Pancreas (tissue), 10 donors: ENCODE data around the gene TTYH1. TPM values are rescaled to one million over a fixed set of nuclear protein-coding genes. Genes with fewer than 3 reads are reported as not detected.
A peak's percentile ranks its signal among the peaks of the same experiment; 100 is the strongest.

Source experiments
- ATAC-seq, 4 donors: fragments of 200-7000 bp; cut with Tn5 transposase; one replicate each; pipeline versions ENCODE4 v1.8.0 to v1.9.1; 2020; ENCODE audit warnings: mild to moderate bottlenecking in 4 of 4, moderate library complexity in 4 of 4
- DNase-seq, 6 donors: peaks; one replicate each; pipeline ENCODE4 v3.0.0-alpha.2; 2020
- FAIRE-seq: peaks from 2 replicates; lab custom pipeline; 2012; peaks lifted over from hg19 to GRCh38; lab: Jason Lieb, UNC
- H3K27ac ChIP-seq, 4 donors: fragments of 200-600 bp; sonication (generic); 1 replicate in 3 of 4; 2 replicates in 1 of 4; pipeline versions ENCODE4 v1.5.0 to v1.8.0; 2020
- H3K27me3 ChIP-seq, 4 donors: fragments of 200-600 bp; one replicate each; pipeline ENCODE4 v1.8.0; 2021
- H3K36me3 ChIP-seq, 3 donors: fragments of 200-600 bp; sonication (generic) in 1 of 3; one replicate each; pipeline versions ENCODE4 v1.5.0 to v1.8.0; 2020 to 2021
- H3K4me1 ChIP-seq, 3 donors: fragments of 200-600 bp; one replicate each; pipeline ENCODE4 v1.8.0; 2021
- H3K4me3 ChIP-seq, 4 donors: fragments of 200-600 bp; sonication (generic) in 2 of 4; one replicate each; pipeline versions ENCODE4 v1.5.0 to v1.8.0; 2020 to 2021
- H3K9me3 ChIP-seq, 4 donors: fragments of 200-600 bp; one replicate each; pipeline ENCODE4 v1.8.0; 2021
- CTCF ChIP-seq, 4 donors: fragments of 200-600 bp; sonication (generic) in 3 of 4; IDR thresholded peaks; one replicate each; pipeline versions ENCODE4 v1.5.0 to v1.8.0; 2021; ENCODE audit warnings: antibody characterized with exemption in 4 of 4
- WGBS, 2 donors: extraction: QIAGEN DNeasy Blood & Tissue Kit; methylation state at CpG; one replicate each; pipeline ENCODE4 v1.1.7; 2013; 5-methylcytosine and 5-hydroxymethylcytosine counted together
- intact Hi-C, 3 donors: fragments of 100-400 bp; cut with DNase I; formaldehyde crosslinking; loops; one replicate each; pipeline versions ENCODE4 v1.11.1 to v1.14.2; 2022
- polyA plus RNA-seq, 2 donors: library from polyadenylated mRNA; stranded (reverse); fragments of 200-250 nt; gene quantifications; one replicate each; pipeline ENCODE4 v1.2.3, GENCODE V29; 2013
- total RNA-seq, 6 donors: library from RNA; stranded (reverse); fragmentation: NEBNext Ultra II Directional in 4 of 6; extraction: Animal tissue kit (Norgen Biotek cat#: 25700) in 4 of 6; gene quantifications; one replicate each; pipeline versions ENCODE4 v1.2.1 to v1.2.4, GENCODE V29; 2021 to 2023
- donor health status: healthy with polysubstance abuse.
- donor health status: DM: no; HTN: no; CAD: no; lungs with moderate emphysema.
- donor health status: DM: no; HTN: no; CAD: no.
- donor health status: control.
- donor health status: control.
- donor health status: Bipolar disorder and iron deficiency.
- donor health status: DM: yes; HTN: yes; CAD: no.
- donor health status: DM: no; HTN: no; CAD: no.
- donor health status: DM: no; HTN: no; CAD: no.
- donor health status: DM: yes; HTN: yes; CAD: no.

TTYH1 gene
- total and polyA plus RNA-seq, 8 donors = 20.8 to 78.0 (median 27.0) TPM

GRCh38 chr19:54460230-54461005, 45.2 kb downstream of the TTYH1 start:
- no peak overlapping the region for H3K4me3 ChIP-seq
- no peaks in the 10 kb centered on the region for H3K9me3 ChIP-seq
- FAIRE-seq (no peak), ATAC-seq (no peak), DNase-seq (peak in 5 of 6 donors; percentile 56 to 84 (median 61))
- WGBS, 2 donors = 59 to 80% methylated on average over 29 to 38 of the region's 39 CpGs
- H3K27me3 ChIP-seq = no peaks in the 10 kb centered on the region
- peak overlapping the region; percentile 64 to 97 (median 75) for H3K27ac ChIP-seq
- intact Hi-C loops = no loop called here
- H3K4me1 ChIP-seq = peaks cover 19 to 46% (median 31%) of the 10 kb centered on the region in 3 donors
- H3K36me3 ChIP-seq = peaks cover 9 to 68% (median 48%) of the 10 kb centered on the region in 3 donors
- no peak for TF ChIP-seq CTCF (IDR thresholded peaks at IDR 0.05)

- Histone ChIP-seq H3K36me3 (peaks cover 9 to 60% (median 42%) of the 10 kb centered on the region in 3 donors), H3K4me3 (peak overlapping the region in 1 of 4 donors; percentile 58), H3K9me3 (no peaks in the 10 kb centered on the region), H3K4me1 (peaks cover 19 to 49% (median 31%) of the 10 kb centered on the region in 3 donors), H3K27ac (peak overlapping the region in 3 of 4 donors; percentile 97 to 99 (median 99)), H3K27me3 (no peaks in the 10 kb centered on the region)
- FAIRE-seq (no peak), DNase-seq (peak in 4 of 6 donors; percentile 50 to 81 (median 64)), ATAC-seq (no peak)
- WGBS, 2 donors = 48 to 71% methylated on average over 23 to 27 of the region's 27 CpGs
- intact Hi-C loops = no loop called here
- TF ChIP-seq CTCF (IDR thresholded peaks at IDR 0.05) = no peak
Observed at GRCh38 chr19:54461210-54461609, 45.9 kb downstream of the TTYH1 start.

GRCh38 chr19:54461613-54462012, 46.3 kb downstream of the TTYH1 start:
- peak overlapping the region; percentile 97 to 99 (median 99) for H3K27ac ChIP-seq

GRCh38 chr19:54462047-54462654, 46.9 kb downstream of the TTYH1 start:
- H3K4me3 ChIP-seq = peak overlapping the region in 3 of 4 donors; percentile 55 to 61 (median 58)
- DNase-seq (peak in 5 of 6 donors; percentile 69 to 90 (median 71)), ATAC-seq (peak in 2 of 4 donors; percentile 1 to 3), FAIRE-seq (no peak)
- intact Hi-C loops = no loop called here
- 40 to 43% methylated on average over 15 of the region's 15 CpGs for WGBS, 2 donors
- peaks cover 9 to 51% (median 32%) of the 10 kb centered on the region in 3 donors for H3K36me3 ChIP-seq
- peaks cover 26 to 56% (median 31%) of the 10 kb centered on the region in 3 donors for H3K4me1 ChIP-seq
- TF ChIP-seq CTCF (IDR thresholded peaks at IDR 0.05) = no peak
- peak overlapping the region; percentile 97 to 99 (median 99) for H3K27ac ChIP-seq
- H3K27me3 ChIP-seq = no peaks in the 10 kb centered on the region
- no peaks in the 10 kb centered on the region for H3K9me3 ChIP-seq

More at GRCh38 chr19:54461613-54462012, 46.3 kb downstream of the TTYH1 start:
- Histone ChIP-seq H3K27me3 (no peaks in the 10 kb centered on the region), H3K36me3 (peaks cover 9 to 56% (median 38%) of the 10 kb centered on the region in 3 donors), H3K4me3 (peak overlapping the region in 2 of 4 donors; percentile 55 to 58), H3K4me1 (peaks cover 23 to 53% (median 31%) of the 10 kb centered on the region in 3 donors), H3K9me3 (no peaks in the 10 kb centered on the region)
- no peak for FAIRE-seq
- WGBS, 2 donors = 27 to 36% methylated on average over 3 of the region's 3 CpGs
- intact Hi-C loops = no loop called here
- no peak for DNase-seq
- ATAC-seq = no peak
- no peak for TF ChIP-seq CTCF (IDR thresholded peaks at IDR 0.05)
